ENCODE results near the gene TFAP2B. TPM values are rescaled to one million over a fixed set of nuclear protein-coding genes. Genes with fewer than 3 reads are reported as not detected.

TFAP2B gene
- under 0.01 TPM for total RNA-seq

GRCh38 chr6:50818673-50819072 lies at the start of gene TFAP2B:
Gene TFAP2B (plus strand): TSS chr6:50818871. CDS start chr6:50818892, 21 bp downstream.
- DNase-seq = no peak

- no peak for DNase-seq
These were observed 40.0 kb upstream of the TFAP2B start for GRCh38 chr6:50778696-50779095.

GRCh38 chr6:50780382-50780781 lies 38.3 kb upstream of the TFAP2B start:
- no peak for DNase-seq

GRCh38 chr6:50785921-50786320 lies 32.8 kb upstream of the TFAP2B start:
- DNase-seq = no peak

- peak; percentile 67 for DNase-seq
These were observed 26.7 kb upstream of the TFAP2B start for GRCh38 chr6:50791900-50792508.

GRCh38 chr6:50792771-50793170 lies 25.9 kb upstream of the TFAP2B start:
- DNase-seq = no peak

GRCh38 chr6:50795574-50795973 lies 23.1 kb upstream of the TFAP2B start:
- DNase-seq = no peak

- no peak for DNase-seq
These were observed 14.4 kb upstream of the TFAP2B start for GRCh38 chr6:50804283-50804682.

- no peak for DNase-seq
These were observed 11.6 kb upstream of the TFAP2B start for GRCh38 chr6:50807035-50807434.

GRCh38 chr6:50815436-50816114 lies 3.1 kb upstream of the TFAP2B start:
- DNase-seq = peak; percentile 46

- DNase-seq = peak; percentile 92
These were observed 2.5 kb upstream of the TFAP2B start for GRCh38 chr6:50816115-50816675.

GRCh38 chr6:50816947-50817645 lies 1.6 kb upstream of the TFAP2B start:
- peak; percentile 5 for DNase-seq

GRCh38 chr6:50817646-50817950 lies 1.1 kb upstream of the TFAP2B start:
- no peak for DNase-seq

- DNase-seq = no peak
These were observed 651 bp upstream of the TFAP2B start for GRCh38 chr6:50818020-50818419.

GRCh38 chr6:50819466-50819903 lies 814 bp downstream of the TFAP2B start:
- DNase-seq = peak; percentile 18

GRCh38 chr6:50819904-50820868 lies 1.5 kb downstream of the TFAP2B start:
- no peak for DNase-seq

- DNase-seq = no peak
These were observed 2.2 kb downstream of the TFAP2B start for GRCh38 chr6:50820869-50821264.

GRCh38 chr6:50821441-50822077 lies 2.9 kb downstream of the TFAP2B start:
- DNase-seq = no peak

GRCh38 chr6:50822078-50822476 lies 3.4 kb downstream of the TFAP2B start:
- no peak for DNase-seq

- no peak for DNase-seq
These were observed 4.6 kb downstream of the TFAP2B start for GRCh38 chr6:50823094-50823920.

- DNase-seq = no peak
These were observed 5.9 kb downstream of the TFAP2B start for GRCh38 chr6:50824552-50824951.
